GM21786 (cell line): ENCODE results near the gene POU2AF3.

Source experiments
- ATAC-seq: cut with Tn5 transposase; IDR thresholded peaks from one replicate; pipeline ENCODE4 v1.9.1; 2021; ENCODE audit not compliant: unreplicated experiment

Gene POU2AF3

GRCh38 chr11:111327908-111328624 is 29.7 kb downstream of the POU2AF3 start:
- ATAC-seq: no peak

GRCh38 chr11:111329306-111330204 is 31.2 kb downstream of the POU2AF3 start:
- ATAC-seq: no peak

GRCh38 chr11:111330234-111330893 is 32.0 kb downstream of the POU2AF3 start:
- no peak for ATAC-seq

DNA sequence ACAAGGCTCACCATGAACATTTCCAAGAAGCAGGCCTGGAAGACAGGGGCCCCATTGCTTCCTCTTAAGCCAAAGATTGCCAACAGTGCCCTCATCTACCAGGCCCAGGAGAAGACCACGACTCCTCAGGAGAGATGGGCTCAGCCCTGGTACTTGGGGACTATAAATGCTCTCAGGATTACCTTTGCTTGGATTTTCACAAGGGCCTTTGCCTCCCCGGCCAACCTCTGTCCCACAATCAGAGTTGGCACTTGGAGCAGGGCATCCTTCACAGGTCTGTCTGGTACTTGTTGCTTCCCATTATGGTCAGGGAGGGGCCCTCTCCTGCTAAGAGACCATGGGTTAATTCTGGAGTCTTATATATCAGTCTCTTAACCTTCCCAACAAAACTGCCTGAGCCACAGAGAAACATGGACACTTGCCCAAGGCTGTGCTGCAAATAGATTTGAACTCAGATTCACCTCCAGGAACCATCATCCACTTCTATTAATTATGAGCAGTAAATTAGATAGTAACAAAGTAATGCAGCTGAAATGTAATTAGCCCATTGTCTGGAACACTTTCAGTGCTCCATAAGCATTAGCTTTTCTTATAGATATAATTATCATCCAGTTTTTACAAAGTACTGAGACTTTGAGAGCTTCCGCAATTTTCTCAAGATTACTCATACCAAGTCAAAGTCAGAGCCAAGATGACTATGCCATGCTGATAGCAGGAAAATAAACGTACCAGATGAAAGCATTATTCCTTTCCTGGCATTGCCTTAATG is 33.5 kb downstream of the POU2AF3 start:
- no peak for ATAC-seq

GRCh38 chr11:111334532-111335502 is 36.5 kb downstream of the POU2AF3 start:
- ATAC-seq: no peak

GRCh38 chr11:111335549-111335948 is 37.2 kb downstream of the POU2AF3 start:
- no peak for ATAC-seq

- no peak for ATAC-seq
Observed at GRCh38 chr11:111336062-111336461, 37.7 kb downstream of the POU2AF3 start.

GRCh38 chr11:111336582-111337256 is 38.4 kb downstream of the POU2AF3 start:
- ATAC-seq: no peak

DNA sequence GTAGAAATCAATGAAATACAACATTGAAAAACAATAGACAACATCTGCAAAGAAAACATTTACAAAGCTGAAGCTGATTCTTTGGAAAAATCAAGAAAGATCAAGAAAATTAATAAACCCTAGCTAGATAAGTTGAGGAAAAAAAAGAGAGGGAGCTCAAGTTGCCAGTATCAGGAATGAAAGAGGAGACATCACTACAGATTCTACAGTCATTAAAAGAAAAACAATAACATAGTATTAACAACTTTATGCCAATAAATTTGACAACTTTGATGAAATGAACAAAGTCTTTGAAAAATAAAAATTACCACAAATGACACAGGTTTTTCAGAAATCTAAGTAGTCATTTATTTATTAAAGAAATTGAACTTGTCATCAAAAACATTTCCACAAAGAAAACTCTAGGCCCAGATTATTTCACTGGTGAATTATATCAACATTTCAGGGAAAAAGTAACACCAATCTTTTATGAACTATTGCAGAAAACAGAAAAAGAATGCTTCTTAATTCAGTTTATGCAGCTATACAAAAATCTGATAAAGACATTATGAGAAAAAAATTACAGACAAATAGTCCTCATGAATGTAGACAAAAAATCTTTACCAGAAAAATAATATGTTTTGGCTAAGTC is 41.5 kb downstream of the POU2AF3 start:
- ATAC-seq: no peak

DNA sequence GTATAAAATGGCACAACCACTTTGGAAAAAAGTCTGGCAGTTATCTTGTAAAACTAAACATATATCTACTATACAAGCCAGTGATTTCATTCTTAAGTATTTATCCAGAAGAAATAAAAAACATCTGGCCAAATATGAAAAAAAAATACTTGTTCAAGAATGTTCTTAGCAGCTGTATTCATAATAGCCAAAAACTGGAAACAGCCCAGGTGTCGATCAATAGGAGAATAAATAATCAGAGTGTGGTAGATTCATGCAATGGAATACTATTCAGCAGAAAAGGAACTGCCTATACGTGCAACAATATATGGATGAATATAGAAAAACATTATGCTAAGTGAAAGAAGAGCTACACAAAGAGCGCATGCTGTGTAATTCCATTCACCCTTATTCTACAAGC is 44.0 kb downstream of the POU2AF3 start:
- no peak for ATAC-seq

DNA sequence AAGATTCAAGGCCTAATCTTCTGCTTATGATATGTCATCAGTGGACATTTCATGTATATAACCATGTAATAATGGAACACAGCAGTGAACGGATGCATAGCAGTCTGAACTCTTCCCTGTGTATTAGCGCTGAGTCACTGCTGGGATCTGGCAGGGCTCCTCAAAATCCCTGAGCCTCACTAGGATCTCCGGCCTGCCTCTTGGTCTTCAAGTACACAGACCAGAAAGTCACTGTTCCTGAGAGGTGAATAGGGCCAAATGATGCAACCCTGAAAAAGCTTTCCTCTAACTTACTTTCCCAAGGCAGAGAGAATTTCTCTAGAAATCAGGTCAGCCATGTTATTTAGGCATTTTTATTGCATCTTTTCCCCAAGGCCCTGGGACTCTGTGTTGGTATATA is 45.7 kb downstream of the POU2AF3 start:
- no peak for ATAC-seq

DNA sequence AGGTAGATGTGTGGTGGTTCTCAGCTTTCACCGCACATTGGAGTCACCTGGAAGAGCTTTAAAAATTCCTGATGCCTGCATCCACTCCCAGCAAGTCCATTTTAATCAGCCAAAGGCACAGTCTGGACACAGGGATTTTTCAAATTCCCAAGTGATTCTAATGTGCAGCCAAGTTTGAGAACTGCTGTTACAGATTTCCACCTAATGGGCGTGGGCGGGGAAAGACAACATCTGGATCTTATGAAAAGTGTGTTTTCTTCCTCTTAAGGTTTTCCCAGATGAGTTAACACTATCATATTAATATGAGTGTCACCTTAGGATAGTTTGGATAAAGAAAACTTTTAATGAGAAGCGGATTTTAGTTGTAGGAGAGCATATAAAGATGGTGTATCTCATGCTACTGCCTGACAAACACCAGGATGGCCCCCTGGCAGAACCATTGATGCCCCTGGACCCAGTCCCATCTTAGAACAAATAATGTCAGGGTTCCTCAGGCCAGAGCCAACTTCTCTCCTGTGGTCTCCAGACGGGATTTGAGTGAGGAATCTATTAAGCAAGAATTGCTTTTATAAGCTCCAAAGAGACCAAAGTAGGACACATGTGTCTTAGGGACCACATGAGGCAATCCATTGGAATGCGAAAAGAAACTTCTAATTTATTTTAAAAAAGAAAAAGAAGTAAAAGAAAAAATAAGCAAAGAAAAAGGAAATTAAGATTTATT is 48.8 kb downstream of the POU2AF3 start:
- no peak for ATAC-seq

DNA sequence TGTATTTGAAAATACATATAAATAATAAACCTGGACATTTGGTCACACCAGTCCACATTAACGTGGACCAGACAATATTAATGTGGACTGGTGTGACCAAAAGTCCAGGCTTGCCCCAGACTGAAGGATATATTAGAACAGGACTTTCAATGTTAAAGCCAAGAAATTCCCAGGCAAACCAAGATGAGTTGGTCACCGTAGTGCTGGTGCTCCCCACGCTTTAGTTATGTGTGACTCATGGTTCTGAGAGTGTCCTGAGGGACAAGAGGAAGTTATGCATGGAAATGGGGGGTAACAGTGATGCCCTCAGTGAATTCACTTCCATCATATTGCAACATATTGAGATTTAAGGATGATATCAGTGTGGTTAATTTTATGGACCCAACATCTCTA is 49.4 kb downstream of the POU2AF3 start:
- no peak for ATAC-seq

DNA sequence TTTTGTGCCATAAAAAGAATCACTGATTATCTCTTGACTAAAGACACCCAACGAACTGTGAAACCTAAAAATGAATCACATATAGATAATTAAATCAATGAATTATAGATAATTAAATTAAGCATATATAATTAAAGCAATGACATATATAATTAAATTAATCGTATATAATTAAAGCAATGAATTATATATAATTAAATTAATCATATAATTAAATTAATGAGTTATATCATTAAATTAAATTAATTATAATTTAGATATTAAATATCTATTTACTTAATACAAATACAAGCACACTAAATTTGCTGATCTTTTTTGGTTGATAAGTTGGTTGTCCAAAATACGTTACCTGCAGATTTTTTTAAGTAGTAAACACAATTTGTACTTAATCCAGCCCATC is 49.8 kb downstream of the POU2AF3 start:
- no peak for ATAC-seq

- ATAC-seq: no peak
Observed at GRCh38 chr11:111349191-111349695, 50.9 kb downstream of the POU2AF3 start.

GRCh38 chr11:111350811-111351210 is 52.5 kb downstream of the POU2AF3 start:
- no peak for ATAC-seq

GRCh38 chr11:111351374-111352055 is 53.2 kb downstream of the POU2AF3 start:
- ATAC-seq: no peak
